HFF-Myc (cell line): ENCODE measurements around the gene PDZRN4.

Source experiments
- DNase-seq: peaks from one replicate; pipeline ENCODE4 v3.0.0-alpha.2; 2011; ENCODE audit warnings: low read depth; ENCODE audit errors: extremely low read depth
- H3K4me3 ChIP-seq: replicated peaks from 2 replicates; pipeline ENCODE4 v1.5.1; 2011; ENCODE audit warnings: low read depth, mild to moderate bottlenecking, control low read depth, low read length
- CTCF ChIP-seq: IDR thresholded peaks from 2 replicates; pipeline ENCODE4 v1.5.1; 2012; ENCODE audit warnings: mild to moderate bottlenecking, low read depth, low read length, control low read depth; ENCODE audit errors: missing control alignments

PDZRN4 gene

GRCh38 chr12:41224066-41224465, 35.9 kb downstream of the PDZRN4 start:
- H3K4me3 ChIP-seq: no peak overlapping the region
- TF ChIP-seq CTCF: no peak
- DNase-seq: no peak

GRCh38 chr12:41225179-41225578, 37.1 kb downstream of the PDZRN4 start:
- no peak overlapping the region for H3K4me3 ChIP-seq
- TF ChIP-seq CTCF: no peak
- DNase-seq: no peak

DNA sequence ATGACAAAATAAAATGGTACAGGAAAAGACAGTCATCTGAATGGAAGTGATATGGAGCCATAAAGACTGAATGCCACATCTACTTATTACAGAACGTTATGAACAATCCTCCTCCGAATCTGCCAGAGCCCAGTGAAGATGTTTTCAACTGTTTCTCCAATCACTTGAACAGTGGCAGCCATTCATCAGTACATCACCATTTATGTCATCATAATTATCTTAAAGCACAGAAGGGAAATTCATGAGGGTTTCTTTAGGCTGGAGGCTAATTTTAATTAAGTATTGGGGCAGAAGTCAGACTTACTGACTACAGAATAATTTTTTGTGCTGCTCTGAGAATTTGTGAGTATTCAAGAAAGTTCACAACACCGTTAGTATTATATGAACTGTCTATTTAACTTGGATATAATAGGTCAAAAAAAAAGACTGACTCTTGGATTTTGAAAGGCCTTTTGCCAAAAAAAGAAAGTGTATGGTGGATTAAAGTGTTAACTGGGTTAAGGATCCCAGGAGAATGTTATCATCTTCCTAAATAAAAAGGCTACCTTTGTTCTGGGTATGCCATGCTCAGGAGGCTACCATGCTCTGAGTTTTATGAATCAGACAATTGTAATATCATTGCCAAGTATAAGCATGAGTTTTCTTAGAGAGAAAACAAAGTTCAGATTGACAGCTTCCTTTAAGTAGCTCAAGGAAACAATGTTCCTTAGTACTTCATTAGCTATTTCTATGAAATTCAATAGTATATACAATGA, 40.1 kb downstream of the PDZRN4 start:
- no peak overlapping the region for H3K4me3 ChIP-seq
- DNase-seq: no peak
- no peak for TF ChIP-seq CTCF

GRCh38 chr12:41230756-41231155, 42.6 kb downstream of the PDZRN4 start:
- TF ChIP-seq CTCF: no peak
- no peak overlapping the region for H3K4me3 ChIP-seq

GRCh38 chr12:41234692-41235091, 46.6 kb downstream of the PDZRN4 start:
- no peak for DNase-seq
- H3K4me3 ChIP-seq: no peak overlapping the region
- TF ChIP-seq CTCF: no peak

More at GRCh38 chr12:41230756-41231155, 42.6 kb downstream of the PDZRN4 start:
- DNase-seq: no peak

- no peak overlapping the region for H3K4me3 ChIP-seq
- TF ChIP-seq CTCF: no peak
- no peak for DNase-seq
Measured at GRCh38 chr12:41242603-41243002, 54.5 kb downstream of the PDZRN4 start.

DNA sequence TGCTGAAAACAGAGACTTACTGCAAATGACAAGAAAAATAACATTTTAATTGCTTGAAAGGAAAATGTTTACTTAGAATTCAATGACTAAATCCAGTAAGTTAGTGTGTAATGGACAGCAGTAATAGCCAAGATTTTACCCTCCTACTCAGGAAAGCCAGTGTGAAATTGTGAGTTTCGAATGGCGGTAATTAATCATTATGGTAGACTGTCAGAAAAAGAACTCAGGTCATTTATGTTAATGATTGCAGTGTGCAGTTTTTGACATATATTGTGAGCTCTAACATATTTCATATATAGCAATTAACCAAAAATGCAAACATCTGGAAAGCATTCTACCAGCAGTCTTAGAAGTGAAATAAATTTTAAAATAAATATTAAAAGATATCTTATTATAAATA, 60.3 kb downstream of the PDZRN4 start:
- no peak overlapping the region for H3K4me3 ChIP-seq
- no peak for TF ChIP-seq CTCF
- DNase-seq: no peak
